Measurements from ENCODE around the gene CDH12. TPM values are rescaled to one million over a fixed set of nuclear protein-coding genes. Genes with fewer than 3 reads are reported as not detected.

Gene CDH12
- total RNA-seq, 4 donors from 2014 or later, result not detected

GRCh38 chr5:22663134-22663533, 190.0 kb downstream of the CDH12 start:
- 34% methylated on average over 2 of the region's 2 CpGs for WGBS
- TF ChIP-seq EP300 (IDR thresholded peaks at IDR 0.05) (no peak), POLR2AphosphoS5 (IDR thresholded peaks at IDR 0.05) (no peak), CTCF (IDR thresholded peaks at IDR 0.05) (no peak)
- intact Hi-C loops (cut with DNase I), result no loop called here
- H3K9me3 ChIP-seq, result no peaks in the 10 kb centered on the region
- no peaks in the 10 kb centered on the region for H3K4me1 ChIP-seq
- no peaks in the 10 kb centered on the region for H3K36me3 ChIP-seq
- no peak for DNase-seq (ENCODE audit: extremely low spot score)
- no peak overlapping the region for H3K4me3 ChIP-seq
- H3K27me3 ChIP-seq, result no peaks in the 10 kb centered on the region
- no peak overlapping the region for H3K27ac ChIP-seq (replicated peaks in 1 of 4)

DNA sequence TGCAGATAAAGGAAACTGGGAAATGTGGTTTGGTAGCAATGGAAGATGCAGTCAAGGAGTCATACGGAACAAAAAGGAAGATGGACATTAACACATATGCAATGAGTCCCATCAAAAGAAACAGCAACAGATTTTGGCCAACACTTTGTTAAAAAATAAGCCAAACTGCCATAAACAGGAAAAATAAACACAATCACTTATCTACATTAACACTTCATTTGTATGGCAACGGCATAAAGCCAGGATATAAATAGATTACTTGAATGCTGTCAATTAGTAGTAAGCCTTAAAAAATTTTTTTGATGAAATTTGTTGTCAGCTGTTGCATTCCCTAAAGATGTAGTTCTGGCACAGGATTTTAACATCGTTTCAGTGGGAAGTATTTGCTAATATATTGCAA, 190.8 kb downstream of the CDH12 start:
- intact Hi-C loops (cut with DNase I), result no loop called here
- no peak overlapping the region for H3K4me3 ChIP-seq
- TF ChIP-seq EP300 (IDR thresholded peaks at IDR 0.05), result no peak
- H3K9me3 ChIP-seq, result no peaks in the 10 kb centered on the region
- H3K4me1 ChIP-seq, result no peaks in the 10 kb centered on the region
- no peaks in the 10 kb centered on the region for H3K36me3 ChIP-seq
- DNase-seq (ENCODE audit: extremely low spot score), result no peak
- no peaks in the 10 kb centered on the region for H3K27me3 ChIP-seq
- H3K27ac ChIP-seq (replicated peaks in 1 of 4), result no peak overlapping the region
- 53% methylated on average over 3 of the region's 3 CpGs for WGBS

- Histone ChIP-seq H3K9me3 (no peaks in the 10 kb centered on the region), H3K27ac (replicated peaks in 1 of 4) (no peak overlapping the region), H3K4me1 (peaks cover 0 to 10% (median 2%) of the 10 kb centered on the region in 4 donors), H3K27me3 (no peaks in the 10 kb centered on the region), H3K4me3 (no peak overlapping the region), H3K36me3 (no peaks in the 10 kb centered on the region)
- TF ChIP-seq POLR2A (IDR thresholded peaks at IDR 0.05; ENCODE audit: low read depth) (no peak), EP300 (IDR thresholded peaks at IDR 0.05) (no peak), POLR2AphosphoS5 (IDR thresholded peaks at IDR 0.05) (no peak), CTCF (IDR thresholded peaks at IDR 0.05) (no peak)
- intact Hi-C loops (cut with DNase I), result no loop called here
- DNase-seq (ENCODE audit: extremely low spot score), result no peak
Measured at GRCh38 chr5:22651355-22651754, 201.8 kb downstream of the CDH12 start.

DNA sequence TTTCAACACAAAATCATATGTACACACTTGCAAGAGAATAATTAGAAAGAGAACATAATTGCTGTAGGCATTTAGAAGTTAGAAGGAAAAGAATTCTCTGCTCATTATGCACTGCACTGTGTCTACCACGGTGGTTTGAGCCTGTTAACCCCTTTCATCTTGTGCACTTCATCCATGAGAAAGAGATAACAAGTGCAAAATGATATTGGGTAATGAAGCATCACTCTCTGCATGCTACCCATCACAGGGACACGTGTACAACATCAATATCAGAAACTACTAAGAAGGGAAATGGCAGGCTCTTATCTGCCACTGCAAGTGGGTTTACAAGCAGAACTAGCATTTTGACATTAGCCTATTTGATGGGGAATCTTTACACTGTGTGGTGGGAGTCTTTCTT, 202.6 kb downstream of the CDH12 start:
- Histone ChIP-seq H3K27ac (replicated peaks in 1 of 4) (no peak overlapping the region), H3K4me3 (no peak overlapping the region), H3K4me1 (peaks cover 0 to 10% (median 2%) of the 10 kb centered on the region in 4 donors), H3K27me3 (no peaks in the 10 kb centered on the region), H3K36me3 (no peaks in the 10 kb centered on the region), H3K9me3 (no peaks in the 10 kb centered on the region)
- 68% methylated on average over 2 of the region's 2 CpGs for WGBS
- no peak for DNase-seq (ENCODE audit: extremely low spot score)
- intact Hi-C loops (cut with DNase I), result no loop called here
- no peak for TF ChIP-seq POLR2AphosphoS5 (IDR thresholded peaks at IDR 0.05)

DNA sequence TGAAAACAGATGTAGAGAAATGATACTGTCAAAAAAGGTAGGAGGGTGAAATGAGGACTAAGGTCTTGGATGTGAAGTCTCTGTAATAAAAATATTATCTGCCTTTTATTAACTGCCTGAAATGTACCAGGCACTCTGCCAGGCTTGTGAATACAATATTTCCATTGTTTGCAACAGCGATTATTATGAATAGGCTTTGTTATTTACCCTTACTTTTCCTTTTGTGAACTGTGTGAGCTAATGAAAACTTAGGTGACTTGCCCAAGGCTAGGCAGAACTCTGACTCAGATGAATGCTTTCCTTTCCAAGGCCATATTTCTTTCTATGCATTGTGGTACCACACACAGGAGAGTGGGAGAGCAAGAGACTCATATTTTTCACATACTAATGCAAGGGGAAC, 204.1 kb downstream of the CDH12 start:
- Histone ChIP-seq H3K9me3 (no peaks in the 10 kb centered on the region), H3K36me3 (no peaks in the 10 kb centered on the region), H3K4me1 (peaks cover 0 to 10% (median 2%) of the 10 kb centered on the region in 4 donors), H3K4me3 (no peak overlapping the region), H3K27ac (replicated peaks in 1 of 4) (no peak overlapping the region), H3K27me3 (no peaks in the 10 kb centered on the region)
- TF ChIP-seq CTCF (IDR thresholded peaks at IDR 0.05) (no peak), POLR2AphosphoS5 (IDR thresholded peaks at IDR 0.05) (no peak), EP300 (IDR thresholded peaks at IDR 0.05) (no peak), POLR2A (IDR thresholded peaks at IDR 0.05; ENCODE audit: low read depth) (no peak)
- intact Hi-C loops (cut with DNase I), result no loop called here
- no peak for DNase-seq (ENCODE audit: extremely low spot score)
- WGBS, result 16% methylated on average over 1 of the region's 1 CpG

DNA sequence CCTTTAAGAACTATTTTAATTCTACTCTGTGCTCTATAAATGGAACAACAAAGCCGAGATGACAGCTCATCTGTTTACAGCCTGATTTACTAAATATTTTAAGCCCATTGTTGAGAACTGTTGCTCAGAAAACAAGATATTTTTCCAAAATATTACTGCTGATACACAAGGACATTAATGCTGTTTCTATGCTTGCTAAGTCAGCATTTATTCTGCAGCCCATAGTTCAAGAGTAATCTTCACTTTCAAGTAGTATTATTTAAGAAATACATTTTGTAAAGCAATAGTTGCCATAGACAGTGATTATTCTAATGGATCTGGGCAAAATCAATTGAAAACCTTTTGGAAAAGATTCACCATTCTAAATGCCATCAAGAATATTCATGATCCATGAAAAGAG, 208.3 kb downstream of the CDH12 start:
- DNase-seq (ENCODE audit: extremely low spot score), result no peak
- TF ChIP-seq CTCF (IDR thresholded peaks at IDR 0.05) (no peak), POLR2AphosphoS5 (IDR thresholded peaks at IDR 0.05) (no peak), POLR2A (IDR thresholded peaks at IDR 0.05; ENCODE audit: low read depth) (no peak), EP300 (IDR thresholded peaks at IDR 0.05) (no peak)
- no peaks in the 10 kb centered on the region for H3K36me3 ChIP-seq
- no peaks in the 10 kb centered on the region for H3K9me3 ChIP-seq
- 89% methylated on average over 1 of the region's 1 CpG for WGBS
- no peak overlapping the region for H3K4me3 ChIP-seq
- no peaks in the 10 kb centered on the region for H3K27me3 ChIP-seq
- no peak overlapping the region for H3K27ac ChIP-seq (replicated peaks in 1 of 4)
- H3K4me1 ChIP-seq, result peaks cover 0 to 10% (median 2%) of the 10 kb centered on the region in 4 donors
- intact Hi-C loops (cut with DNase I), result no loop called here
